ENCODE results near the gene MTCH2.

Gene MTCH2

GRCh38 chr11:47651818-47652469, 9.6 kb upstream of the MTCH2 start:
- Histone ChIP-seq H4K20me1 (ENCODE audit: insufficient read depth, low read length) (no peaks in the 10 kb centered on the region), H3K27ac (ENCODE audit: low read depth, low read length, poor library complexity, severe bottlenecking) (no peak overlapping the region), H3K79me2 (ENCODE audit: insufficient read depth, low read length) (no peaks in the 10 kb centered on the region), H3K9ac (ENCODE audit: low read length) (no peak overlapping the region), H3K36me3 (ENCODE audit: insufficient read depth, low read length) (no peaks in the 10 kb centered on the region; the same call in 1 of the 2 replicates), H2AFZ (ENCODE audit: low read length) (no peak overlapping the region), H3K4me3 (ENCODE audit: low read depth, low read length, poor library complexity, severe bottlenecking) (no peak overlapping the region), H3F3A (ENCODE audit: insufficient read depth, low read length) (no peaks in the 10 kb centered on the region), H3K4me2 (ENCODE audit: low read length) (no peak overlapping the region), H3K9me2 (ENCODE audit: low read depth, low read length) (no peaks in the 10 kb centered on the region), H3K9me3 (ENCODE audit: low read length) (peaks cover 6% of the 10 kb centered on the region), H3K4me1 (ENCODE audit: insufficient read depth, low read length, severe bottlenecking) (no peaks in the 10 kb centered on the region), H3K27me3 (ENCODE audit: insufficient read depth, low read length) (no peaks in the 10 kb centered on the region)
- TF ChIP-seq EZH2 (IDR thresholded peaks at IDR 0.05; ENCODE audit: borderline replicate concordance, low read length) (no peak), CTCF (IDR thresholded peaks at IDR 0.05; ENCODE audit: low read length) (no peak)

- Histone ChIP-seq H3K4me2 (ENCODE audit: low read length) (no peak overlapping the region), H3F3A (ENCODE audit: insufficient read depth, low read length) (no peaks in the 10 kb centered on the region), H4K20me1 (ENCODE audit: insufficient read depth, low read length) (no peaks in the 10 kb centered on the region), H3K9me3 (ENCODE audit: low read length) (peaks cover 6% of the 10 kb centered on the region), H3K4me1 (ENCODE audit: insufficient read depth, low read length, severe bottlenecking) (no peaks in the 10 kb centered on the region), H3K27ac (ENCODE audit: low read depth, low read length, poor library complexity, severe bottlenecking) (no peak overlapping the region), H3K9me2 (ENCODE audit: low read depth, low read length) (no peaks in the 10 kb centered on the region), H3K27me3 (ENCODE audit: insufficient read depth, low read length) (no peaks in the 10 kb centered on the region), H3K36me3 (ENCODE audit: insufficient read depth, low read length) (no peaks in the 10 kb centered on the region; the same call in 1 of the 2 replicates), H3K9ac (ENCODE audit: low read length) (no peak overlapping the region), H3K79me2 (ENCODE audit: insufficient read depth, low read length) (no peaks in the 10 kb centered on the region), H2AFZ (ENCODE audit: low read length) (no peak overlapping the region), H3K4me3 (ENCODE audit: low read depth, low read length, poor library complexity, severe bottlenecking) (no peak overlapping the region)
- no peak for TF ChIP-seq EZH2 (IDR thresholded peaks at IDR 0.05; ENCODE audit: borderline replicate concordance, low read length)
- no peak for TF ChIP-seq CTCF (IDR thresholded peaks at IDR 0.05; ENCODE audit: low read length)
Observed at GRCh38 chr11:47649276-47649675, 6.9 kb upstream of the MTCH2 start.

GRCh38 chr11:47646019-47646418, 3.7 kb upstream of the MTCH2 start:
- H3K4me2 ChIP-seq (ENCODE audit: low read length): no peak overlapping the region
- no peaks in the 10 kb centered on the region for H3K27me3 ChIP-seq (ENCODE audit: insufficient read depth, low read length)
- H2AFZ ChIP-seq (ENCODE audit: low read length): no peak overlapping the region
- no peaks in the 10 kb centered on the region for H3K9me3 ChIP-seq (ENCODE audit: low read length)
- H3F3A ChIP-seq (ENCODE audit: insufficient read depth, low read length): no peaks in the 10 kb centered on the region
- no peak overlapping the region for H3K27ac ChIP-seq (ENCODE audit: low read depth, low read length, poor library complexity, severe bottlenecking)
- no peak for TF ChIP-seq EZH2 (IDR thresholded peaks at IDR 0.05; ENCODE audit: borderline replicate concordance, low read length)
- no peak for TF ChIP-seq CTCF (IDR thresholded peaks at IDR 0.05; ENCODE audit: low read length)
- H3K4me1 ChIP-seq (ENCODE audit: insufficient read depth, low read length, severe bottlenecking): peaks cover 14% of the 10 kb centered on the region
- H3K36me3 ChIP-seq (ENCODE audit: insufficient read depth, low read length): no peaks in the 10 kb centered on the region
- H3K4me3 ChIP-seq (ENCODE audit: low read depth, low read length, poor library complexity, severe bottlenecking): no peak overlapping the region
- H3K9ac ChIP-seq (ENCODE audit: low read length): no peak overlapping the region
- no peaks in the 10 kb centered on the region for H3K9me2 ChIP-seq (ENCODE audit: low read depth, low read length)
- peaks cover 12% of the 10 kb centered on the region for H3K79me2 ChIP-seq (ENCODE audit: insufficient read depth, low read length)
- no peaks in the 10 kb centered on the region for H4K20me1 ChIP-seq (ENCODE audit: insufficient read depth, low read length)
